Stimulated activated CD4-positive, alpha-beta T cell treated with anti-CD3 and anti-CD28 coated beads, Interleukin-4, amount 100 ng/mL, for 1 hour (primary cell): Measurements from ENCODE around the gene PKN3.
"Not testable (repeated sequence)": the region's sequence is repeated elsewhere in the genome, so short reads cannot be mapped to it uniquely, and the experiment has no call there.

Source experiments
- DNase-seq: peaks from one replicate; pipeline ENCODE4 v3.0.0-alpha.2; 2020

Gene PKN3

DNA sequence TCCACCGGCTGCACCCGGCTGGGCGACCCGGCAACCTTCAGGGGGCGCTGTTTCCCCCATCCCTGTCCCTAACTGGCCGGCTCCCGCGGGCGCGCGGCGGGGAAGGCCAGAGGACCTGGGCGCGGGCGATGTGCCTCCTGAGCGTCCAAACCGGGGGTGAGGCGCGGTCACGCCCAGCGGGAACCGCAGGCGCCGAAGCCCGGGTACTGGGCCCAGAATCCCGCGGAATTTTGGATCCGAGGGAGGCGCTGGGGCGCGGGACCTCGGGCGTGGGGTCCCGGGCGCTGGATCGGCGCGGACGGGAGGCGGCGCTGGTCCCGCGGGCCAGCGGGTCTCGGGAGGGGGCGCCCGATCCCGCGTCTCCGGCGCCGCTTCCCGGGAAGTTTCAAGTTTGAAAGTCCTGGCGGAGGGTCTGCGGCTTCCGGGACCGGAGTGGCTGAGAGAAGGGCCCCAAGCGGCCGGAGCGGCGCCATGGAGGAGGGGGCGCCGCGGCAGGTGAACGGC is at the start of gene PKN3:
TSS of gene PKN3 (plus strand) at position 59 of the 504 bp plus-strand sequence. CDS start at position 472, 413 bp downstream.
- DNase-seq, result peak; percentile 90

DNA sequence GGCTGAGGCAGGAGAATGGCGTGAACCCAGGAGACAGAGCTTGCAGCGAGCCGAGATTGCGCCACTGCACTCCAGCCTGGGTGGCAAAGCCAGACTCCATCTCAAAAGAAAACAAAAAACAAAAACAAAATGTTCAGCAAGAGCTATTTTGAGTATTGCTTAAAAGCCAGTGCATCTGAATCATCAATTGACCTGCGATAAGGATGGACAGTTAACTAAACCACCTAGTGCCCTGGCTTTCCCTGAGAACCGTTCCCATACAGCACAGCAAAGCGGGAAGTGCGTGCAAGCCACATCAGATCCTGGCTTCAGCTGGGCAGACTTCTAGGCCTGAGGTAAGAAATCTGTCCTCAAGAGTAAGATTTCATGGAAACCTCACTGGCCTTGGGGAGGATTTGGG is 48.4 kb upstream of the PKN3 start:
- no peak for DNase-seq

DNA sequence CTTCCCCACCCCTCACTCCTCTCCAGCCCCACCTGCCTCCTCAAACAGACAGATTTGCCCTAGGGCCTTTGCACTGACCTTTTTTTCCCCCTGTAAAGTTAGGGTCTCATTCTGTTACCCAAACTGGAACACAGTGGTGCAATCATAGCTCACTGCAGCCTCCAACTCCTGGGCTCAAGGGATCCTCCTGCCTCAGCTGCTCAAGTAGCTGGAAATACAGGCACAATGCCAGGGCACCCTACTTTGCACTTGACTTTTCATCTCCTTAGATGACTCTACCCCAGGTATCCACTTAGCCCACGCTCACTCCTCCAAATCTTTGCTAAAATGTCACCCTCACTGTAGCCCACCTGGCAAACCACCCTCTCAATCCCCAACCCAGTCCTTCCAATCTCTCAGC is 47.8 kb upstream of the PKN3 start:
- DNase-seq, result no peak

DNA sequence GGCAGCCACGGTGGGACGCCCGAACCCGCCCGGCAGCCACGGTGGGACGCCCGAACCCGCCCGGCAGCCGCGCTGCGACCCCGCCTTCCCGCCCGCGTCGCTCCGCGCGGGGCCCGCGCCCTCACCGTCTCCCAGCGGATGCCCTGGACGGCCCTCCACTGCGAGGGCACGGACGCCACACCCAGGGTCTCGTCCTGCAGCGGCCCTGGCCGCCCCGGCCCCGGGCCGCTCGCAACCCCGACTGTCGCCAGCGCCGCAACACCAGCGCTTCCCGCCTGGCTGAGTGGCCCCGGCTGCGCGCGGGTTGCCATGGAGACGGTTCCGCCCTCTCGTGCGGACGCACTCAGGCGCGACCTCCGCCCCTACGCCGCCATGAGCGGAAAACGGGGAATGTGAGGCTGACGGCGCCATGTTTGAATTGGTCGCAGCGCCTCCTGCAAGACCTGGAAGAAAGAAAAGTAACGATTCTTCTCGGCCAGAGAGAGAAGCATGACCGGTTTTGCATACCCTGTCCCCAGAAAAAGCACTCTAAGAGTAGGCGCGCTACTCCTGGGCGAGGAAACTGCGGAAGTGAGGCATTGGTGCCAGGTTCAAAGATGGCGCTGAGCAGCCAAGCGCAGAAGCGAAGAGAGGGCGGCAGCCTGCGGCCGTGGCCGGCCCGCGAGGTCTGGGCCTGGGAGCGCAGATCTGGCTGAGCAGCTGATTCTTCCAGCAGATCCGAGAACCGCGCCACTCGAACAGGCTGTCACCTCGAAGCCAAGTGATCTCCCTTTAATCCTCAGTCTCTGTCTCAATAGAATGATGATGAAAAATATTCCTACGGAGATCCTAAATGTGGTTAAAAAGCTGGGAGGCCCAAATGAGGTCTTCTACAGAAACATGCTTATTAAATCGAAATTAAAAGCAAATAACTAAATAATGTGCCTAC is 45.6 kb upstream of the PKN3 start, which contains the start of gene DYNC2I2:
TSS of gene DYNC2I2 (minus strand) at position 432 of the 928 bp plus-strand sequence. CDS start at position 311, 121 bp downstream.
- DNase-seq, result peak; percentile 98

DNA sequence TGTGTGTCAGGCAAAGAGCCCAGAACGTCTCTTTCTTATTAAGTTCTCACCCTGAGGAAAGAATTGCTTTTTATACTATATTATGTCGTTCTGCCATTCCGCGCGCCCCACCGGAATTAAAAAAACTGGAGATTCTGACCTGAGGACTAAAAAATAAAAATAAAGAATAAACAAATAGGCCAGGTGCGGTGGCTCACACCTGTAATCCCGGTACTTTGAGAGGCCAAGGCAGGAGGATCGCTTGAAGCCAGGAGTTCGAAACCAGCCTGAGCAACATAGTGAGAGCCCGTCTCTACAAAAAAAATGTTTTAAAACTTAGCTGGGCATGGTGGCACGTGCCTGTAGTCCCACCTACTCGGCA is 45.0 kb upstream of the PKN3 start:
- no peak for DNase-seq

DNA sequence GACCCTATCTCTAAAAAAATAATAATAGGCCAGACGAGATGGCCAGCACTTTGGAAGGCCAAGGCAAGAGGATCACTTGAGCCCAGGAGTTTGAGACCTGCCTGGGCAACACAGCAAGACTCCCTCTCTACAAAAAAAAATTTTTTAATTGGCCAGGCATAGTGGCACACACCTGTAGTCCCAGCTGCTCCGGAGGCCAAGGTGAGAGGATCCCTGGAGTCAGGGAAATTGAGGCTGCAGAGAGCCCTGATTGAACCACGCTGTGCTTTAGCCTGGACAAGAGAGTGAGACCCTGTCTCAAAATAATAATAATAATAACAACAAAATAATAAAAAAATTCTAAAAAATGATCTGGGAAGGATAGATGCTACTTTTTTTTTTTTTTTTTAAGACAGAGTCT is 44.5 kb upstream of the PKN3 start:
- no peak for DNase-seq

DNA sequence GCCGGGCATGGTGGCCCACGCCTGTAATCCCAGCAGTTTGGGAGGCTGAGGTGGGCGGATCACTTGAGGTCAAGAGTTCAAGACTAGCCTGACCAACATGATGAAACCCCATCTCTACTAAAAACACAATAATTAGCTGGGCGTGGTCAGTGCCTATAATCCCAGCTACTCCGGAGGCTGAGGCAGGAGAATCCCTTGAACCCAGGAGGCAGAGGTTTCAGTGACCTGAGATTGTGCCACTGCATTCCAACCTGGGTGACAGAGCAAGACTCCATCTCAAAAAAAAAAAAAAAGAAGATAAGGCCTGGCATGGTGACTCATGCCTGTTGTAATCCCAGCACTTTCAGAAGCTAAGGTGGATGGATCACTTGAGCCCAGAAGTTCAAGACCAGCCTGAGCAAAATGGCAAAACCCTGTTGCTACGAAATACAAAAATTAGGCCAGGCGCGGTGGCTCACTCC is 35.8 kb upstream of the PKN3 start:
- not testable (repeated sequence) for DNase-seq

DNA sequence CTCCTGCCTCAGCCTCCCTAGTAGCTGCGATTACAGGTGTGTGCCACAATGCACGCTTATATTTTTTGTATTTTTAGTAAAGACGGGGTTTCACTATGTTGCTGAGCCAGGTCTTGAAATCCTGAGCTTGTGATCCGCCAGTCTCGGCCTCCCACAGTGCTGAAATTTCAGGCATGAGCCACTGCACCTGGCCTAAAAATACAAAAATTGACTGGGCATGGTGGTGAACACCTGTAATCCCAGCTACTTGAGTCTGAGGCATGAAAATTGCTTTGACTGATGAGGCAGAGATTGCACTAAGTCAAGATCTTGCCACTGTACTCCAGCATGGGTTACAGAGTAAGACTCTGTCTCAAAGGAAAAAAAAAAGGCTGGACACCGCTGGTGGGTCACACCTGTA is 32.5 kb upstream of the PKN3 start:
- no peak for DNase-seq

DNA sequence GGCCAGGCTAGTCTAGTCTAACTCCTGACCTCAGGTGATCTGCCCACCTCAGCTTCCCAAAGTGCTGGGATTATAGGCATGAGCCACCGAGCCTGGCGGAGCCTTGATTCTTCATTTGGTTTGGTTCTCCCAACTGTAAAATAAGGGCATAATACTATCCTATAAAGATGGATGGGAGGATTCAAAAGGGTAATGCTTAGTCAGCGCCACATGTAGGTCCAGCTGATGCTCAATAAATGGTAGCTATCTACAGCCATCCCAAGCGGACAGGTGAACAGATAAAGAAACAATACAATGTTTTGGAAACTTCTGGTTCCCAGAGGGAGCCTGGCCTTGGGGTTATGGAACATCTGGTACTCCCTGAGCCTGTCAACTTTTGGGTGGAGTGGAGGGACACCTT is 26.9 kb upstream of the PKN3 start:
- no peak for DNase-seq

DNA sequence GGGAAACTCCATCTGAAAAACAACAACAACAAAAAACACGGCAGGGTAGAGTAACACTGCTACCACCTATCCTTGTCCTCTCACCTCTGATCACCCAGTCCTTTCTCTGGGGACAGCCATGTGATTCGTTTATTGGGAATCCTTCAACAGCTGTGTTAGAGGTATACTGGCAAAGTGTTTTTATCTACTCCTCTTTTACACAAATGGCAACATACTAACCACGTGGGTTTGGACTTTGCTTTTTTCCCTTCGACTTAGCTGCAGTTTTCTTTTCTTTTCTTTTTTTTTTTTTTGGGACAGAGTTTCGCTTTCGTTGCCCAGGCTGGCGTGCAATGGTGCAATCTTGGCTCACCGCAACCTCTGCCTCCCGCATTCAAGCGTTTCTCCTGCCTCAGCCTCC is 24.5 kb upstream of the PKN3 start:
- no peak for DNase-seq

DNA sequence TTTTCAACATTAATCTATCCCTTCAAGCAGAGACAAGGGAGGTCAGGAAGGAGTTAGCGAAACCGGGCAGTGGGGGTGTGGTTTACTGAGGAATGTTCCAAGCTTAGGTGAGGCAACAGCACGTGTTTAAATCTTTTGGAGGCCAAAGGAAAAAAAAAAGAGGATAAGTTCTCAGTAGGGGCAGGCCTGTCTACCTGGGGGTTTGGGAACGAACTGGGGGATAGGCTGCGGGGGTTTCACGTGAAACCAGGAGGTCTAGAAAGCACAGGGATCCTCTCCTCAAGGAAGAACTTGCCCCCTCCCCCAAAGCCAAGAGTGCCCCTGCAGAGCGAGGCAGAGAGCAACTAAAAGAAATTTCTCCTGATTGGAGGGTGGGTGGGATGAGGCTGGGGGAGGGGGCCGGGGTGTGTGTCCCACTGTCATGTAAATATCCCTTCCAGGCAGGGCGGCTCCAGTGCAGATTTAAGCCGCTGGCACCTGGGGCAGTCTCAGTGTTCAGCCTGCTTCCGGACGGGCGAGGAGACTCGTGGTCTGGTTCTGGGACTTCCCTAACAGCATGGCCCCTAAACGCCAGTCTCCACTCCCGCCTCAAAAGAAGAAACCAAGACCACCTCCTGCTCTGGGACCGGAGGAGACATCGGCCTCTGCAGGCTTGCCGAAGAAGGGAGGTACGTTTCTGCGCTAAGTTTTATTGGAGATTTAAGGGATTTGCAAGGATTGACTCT is 18.8 kb upstream of the PKN3 start:
- DNase-seq, result peak; percentile 19

DNA sequence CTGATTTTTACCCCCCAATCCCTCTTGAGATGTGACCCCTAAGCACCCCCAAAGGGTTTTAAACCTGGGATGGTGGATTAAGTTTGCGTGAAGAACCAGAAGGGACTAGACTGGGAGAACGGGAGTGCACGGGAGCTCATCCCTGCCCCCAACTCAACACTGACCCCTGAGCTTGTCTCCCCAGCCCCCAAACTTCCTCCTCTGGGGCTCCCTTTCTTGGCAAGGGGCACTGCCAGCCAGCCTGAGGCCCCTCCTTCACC is 18.3 kb upstream of the PKN3 start:
- no peak for DNase-seq

DNA sequence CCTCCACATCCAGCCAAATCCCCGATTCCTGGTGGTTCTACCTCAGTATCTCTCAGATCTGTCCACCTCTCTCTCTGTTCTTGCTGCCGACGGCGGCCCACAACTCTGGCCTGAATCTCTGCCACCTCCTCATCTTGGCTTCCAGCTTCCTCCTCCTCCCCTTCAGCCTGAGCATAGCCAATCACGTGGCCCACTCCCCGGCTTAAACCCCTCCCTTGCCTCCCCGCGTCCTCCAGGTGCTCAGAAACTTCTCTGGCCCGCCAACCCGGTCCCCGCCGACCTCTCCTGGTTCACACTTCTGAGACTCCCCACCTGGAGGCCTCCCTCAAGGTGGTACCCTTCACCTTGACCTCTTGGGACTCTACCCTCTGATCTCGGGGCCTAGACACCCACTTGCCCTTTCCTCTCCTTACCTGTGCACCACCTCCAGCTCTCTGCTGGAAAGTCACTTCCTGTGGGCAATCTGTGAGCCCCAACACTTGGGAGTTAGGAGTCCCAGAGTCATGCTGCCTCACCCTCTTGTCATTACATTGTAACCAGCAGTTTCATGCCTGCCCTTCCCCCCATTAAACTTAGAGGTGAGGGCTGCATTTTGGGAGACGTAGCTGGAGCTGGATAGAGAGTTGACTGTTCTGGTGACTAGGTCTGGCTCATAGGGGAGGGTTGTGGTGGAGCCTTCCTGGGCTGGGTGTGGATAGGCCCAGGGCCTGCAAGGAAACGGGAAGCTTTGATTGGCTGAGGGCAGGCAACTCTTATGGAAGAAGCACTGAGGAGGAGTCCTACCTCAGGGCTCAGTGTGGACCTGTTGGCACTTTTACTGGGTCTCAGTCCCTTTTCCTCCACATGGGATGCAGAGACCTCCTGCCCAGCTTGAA is 17.7 kb upstream of the PKN3 start:
- DNase-seq, result peak; percentile 68

DNA sequence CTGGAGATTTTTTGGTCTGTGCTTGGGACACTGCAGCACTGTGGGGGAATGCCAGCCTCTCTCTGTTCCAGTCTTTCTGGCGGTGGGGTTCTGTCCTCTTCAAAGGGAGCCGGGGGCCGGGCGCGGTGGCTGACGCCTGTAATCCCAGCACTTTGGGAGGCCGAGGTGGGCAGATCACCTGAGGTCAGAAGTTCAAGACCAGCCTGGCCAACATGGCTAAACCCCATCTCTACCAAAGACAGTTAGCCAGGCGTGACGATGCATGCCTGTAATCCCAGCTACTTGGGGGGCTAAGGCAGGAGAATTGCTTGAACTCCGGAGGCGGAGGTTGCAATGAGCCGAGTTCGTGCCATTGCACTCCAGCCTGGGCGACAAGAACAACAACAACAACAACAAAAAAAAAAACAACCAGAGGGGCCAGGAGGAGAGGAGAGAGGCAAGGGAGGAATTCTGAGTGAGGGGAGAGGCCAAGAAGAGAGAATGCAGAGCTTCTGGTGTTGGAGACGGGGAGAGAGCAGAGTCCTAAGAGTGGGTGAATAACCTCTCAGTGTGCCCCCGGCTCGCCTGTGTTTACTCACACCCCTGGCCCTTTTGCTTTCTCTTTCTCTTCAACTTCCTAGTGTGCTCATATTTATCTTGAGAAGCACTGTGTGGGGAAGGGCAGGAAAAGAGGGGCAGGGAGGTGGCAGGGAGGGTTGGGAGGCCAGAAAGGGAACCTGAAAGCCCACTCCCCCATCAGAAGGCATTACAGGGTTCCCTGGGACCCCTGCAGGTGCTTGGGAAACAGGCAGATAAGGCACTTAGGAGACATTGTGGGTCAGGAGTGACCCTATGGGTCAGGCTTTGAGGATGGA is 16.4 kb upstream of the PKN3 start:
- DNase-seq, result peak; percentile 53

DNA sequence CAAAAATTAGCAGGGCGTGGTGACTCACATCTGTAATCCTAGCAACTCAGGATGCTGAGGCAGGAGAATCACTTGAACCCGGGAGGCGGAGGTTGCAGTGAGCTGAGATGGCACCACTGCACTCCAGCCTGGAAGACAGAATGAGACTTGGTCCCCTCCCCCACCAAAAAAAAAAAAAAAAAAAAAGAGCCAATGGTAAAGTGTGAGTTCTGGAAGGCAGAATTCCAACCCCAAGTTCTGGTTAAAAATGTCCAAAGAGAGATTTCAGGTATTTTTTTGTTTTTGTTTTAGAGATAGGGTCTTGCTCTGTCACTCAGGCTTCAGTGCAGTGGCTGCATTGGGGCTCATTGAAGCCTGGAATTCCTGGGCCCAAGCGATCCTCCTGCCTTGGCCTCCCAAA is 14.8 kb upstream of the PKN3 start:
- DNase-seq, result no peak

DNA sequence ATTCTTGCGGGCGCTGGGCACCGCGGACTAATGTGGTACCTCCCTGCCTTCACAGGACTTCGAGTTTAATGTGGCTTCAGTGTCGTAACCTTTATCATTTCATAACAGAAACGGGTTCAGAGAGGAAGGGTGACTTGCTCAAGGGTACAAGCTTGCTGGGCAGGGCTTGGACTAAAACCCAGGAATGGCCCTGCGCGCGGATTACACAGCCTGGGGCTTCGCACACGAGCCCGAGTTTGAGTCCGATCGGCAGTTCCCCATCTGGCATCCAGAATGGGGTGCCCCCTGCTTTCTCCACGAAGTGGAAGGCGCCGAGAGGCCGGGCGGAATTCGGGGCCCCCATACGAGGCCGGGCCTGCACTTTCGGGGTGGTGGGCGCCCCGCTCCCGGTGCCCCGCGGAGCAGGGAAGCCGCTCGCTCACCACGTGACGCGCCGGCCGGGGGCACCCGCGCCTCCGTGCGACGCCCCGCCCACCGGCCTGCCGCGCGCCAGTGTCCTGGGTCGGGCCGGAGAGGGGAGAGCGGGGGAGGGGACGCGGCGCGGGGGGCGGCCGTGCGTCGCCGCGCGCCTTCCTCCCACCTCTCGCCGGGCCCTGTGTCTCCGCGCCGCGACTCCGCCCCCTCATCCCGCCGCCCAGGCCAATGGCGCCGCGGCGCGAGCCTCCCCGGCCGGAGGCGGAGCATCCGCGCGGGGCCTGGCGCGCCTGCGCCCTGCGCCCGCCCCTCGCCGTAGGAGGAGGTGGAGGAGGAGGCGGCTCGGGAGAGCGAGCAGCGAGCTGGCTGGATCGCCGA is 13.6 kb upstream of the PKN3 start, which contains the start of gene SET:
TSS of gene SET (plus strand) at position 722 of the 792 bp plus-strand sequence. CDS start 361 bp downstream, outside the sequence.
- DNase-seq, result peak; percentile 94

DNA sequence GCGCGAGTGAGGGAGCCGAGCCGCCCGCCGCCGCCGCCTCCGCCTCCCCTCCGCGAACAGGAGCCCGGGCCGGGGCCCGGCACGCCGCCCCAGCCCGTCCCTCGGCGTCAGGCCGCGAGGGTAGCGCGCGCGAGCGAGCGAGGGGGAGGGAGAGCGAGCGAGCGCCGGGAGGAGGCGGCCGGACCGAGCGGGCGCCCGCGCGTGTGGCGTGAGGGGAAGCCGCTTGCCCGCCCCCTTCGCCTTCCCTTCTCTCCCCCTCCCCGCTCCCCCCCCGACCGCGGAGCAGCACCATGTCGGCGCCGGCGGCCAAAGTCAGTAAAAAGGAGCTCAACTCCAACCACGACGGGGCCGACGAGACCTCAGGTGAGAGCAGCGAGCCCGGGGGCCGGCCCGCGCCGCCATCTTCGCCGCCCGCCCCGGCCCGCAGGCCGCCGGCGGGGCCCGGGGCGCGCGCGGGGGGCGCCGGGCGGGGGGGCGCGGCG is 13.0 kb upstream of the PKN3 start:
- peak; percentile 64 for DNase-seq

DNA sequence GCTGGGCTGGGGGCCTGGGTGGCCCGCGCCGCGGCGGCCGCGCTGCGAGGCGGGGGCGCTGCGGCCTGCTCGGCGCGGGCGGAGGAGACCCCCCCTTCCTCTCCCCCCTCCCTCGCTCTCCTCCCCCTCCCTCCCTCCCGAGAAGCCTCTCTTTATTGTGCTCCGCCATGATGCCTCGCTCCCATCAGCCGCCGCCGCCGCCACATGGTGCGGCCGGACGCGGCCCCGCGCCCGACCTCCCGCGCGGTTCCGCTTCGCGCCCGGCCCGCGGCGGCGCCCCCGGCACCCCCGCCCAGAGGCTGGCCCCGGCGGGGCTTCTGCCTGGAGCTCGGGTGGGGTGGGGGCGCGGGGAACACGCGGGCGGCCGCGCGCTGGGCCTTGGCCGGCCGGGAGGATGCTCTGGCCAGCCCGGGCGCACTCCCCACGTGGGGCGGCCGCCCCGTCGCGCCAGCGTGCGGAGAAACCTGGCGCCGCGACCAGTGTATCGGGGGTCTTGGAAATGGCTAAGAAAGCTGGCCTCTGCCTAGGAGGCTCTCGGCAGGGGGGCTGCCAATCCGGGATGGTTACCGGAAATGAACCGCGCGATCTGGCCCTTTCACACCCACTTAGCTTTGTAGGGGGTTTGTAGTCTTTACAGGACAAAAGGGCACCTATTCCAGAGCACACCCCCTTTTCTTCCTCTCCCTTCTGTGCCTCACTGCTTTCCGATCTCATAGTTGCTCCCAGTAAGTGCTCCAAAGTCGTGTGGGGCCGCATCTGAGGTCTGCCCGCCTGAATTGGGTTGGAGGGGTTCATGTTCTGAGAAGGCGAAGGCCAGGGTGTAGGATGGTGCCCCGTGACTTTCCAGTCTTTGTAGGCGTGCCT is 12.3 kb upstream of the PKN3 start:
- DNase-seq, result peak; percentile 58

DNA sequence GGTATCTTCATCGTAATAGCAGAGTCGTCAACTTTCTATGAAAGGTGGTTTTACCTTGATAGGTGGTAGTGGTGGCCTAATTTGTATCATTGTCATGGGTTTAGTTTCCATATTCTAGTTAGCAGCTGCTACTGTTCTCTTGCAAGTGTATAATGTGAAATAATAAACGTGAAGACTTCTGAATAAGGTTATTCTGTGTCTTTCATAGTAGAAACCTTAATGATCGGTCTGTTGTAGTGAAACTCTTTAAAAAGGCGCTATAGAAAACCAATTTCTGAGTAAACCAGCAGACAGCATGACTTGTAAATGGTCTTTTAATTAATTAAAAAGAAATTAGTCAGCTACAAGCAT is 11.6 kb upstream of the PKN3 start:
- no peak for DNase-seq

DNA sequence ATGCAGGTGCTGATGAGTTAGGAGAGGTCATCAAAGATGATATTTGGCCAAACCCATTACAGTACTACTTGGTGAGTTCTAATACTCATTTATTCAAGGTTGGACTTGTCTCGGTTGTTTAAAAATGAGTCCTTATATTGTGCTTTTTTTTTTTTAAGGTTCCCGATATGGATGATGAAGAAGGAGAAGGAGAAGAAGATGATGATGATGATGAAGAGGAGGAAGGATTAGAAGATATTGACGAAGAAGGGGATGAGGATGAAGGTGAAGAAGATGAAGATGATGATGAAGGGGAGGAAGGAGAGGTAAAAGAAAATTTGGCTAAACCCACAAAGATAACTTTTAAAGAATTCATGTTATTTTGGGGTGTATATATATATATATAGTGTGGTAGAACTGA is 8.6 kb upstream of the PKN3 start:
- DNase-seq, result not testable (repeated sequence)
